Erythroblast (primary cell): ENCODE measurements around the gene STK11.

Experiments used
- GATA1 ChIP-seq: IDR thresholded peaks from 2 replicates; pipeline ENCODE4 v1.6.1; 2011; ENCODE audit warnings: low read depth, mild to moderate bottlenecking, control low read depth, low read length, moderate library complexity
- POLR2A ChIP-seq: IDR thresholded peaks from 2 replicates; pipeline ENCODE4 v1.6.1; 2011; ENCODE audit warnings: mild to moderate bottlenecking, low read length

DNA sequence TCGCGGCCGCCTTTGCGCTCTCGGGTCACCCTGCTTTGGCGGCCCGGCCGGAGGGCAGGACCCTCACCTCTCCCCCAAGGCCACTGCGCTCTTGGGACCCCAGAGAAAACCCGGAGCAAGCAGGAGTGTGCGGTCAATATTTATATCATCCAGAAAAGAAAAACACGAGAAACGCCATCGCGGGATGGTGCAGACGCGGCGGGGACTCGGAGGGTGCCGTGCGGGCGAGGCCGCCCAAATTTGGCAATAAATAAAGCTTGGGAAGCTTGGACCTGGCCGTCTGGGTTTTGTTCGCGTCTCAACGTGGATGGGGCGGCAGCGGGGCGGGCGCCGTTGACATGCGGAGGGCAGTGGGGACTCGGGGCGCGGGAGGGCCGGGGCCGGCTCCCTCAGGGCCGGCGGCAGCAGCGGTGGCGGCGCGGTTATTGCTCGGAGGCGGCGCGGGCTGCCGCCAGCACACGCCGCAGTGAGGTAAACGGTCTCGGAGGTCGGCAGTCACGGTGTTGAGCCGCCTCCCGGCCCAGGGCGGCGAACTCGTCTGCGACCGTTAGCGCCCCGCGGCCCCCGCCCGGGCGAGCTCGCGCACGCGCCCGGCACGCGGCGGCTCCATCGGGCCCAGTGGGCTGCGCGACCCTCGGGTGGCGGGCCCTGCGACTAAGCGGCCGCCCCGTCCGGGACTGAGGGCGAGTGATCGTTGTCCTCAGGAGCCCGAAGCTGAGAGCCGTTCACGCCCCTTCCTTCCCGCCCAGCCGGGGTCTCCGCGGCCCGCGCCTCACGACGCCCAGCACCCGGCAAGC is 22.8 kb downstream of the STK11 start:
- TF ChIP-seq POLR2A, result no peak
- no peak for TF ChIP-seq GATA1
